Lung (tissue), 12 donors: ENCODE results near the gene GDI1. TPM values are rescaled to one million over a fixed set of nuclear protein-coding genes. Genes with fewer than 3 reads are reported as not detected.

Experiments
- ATAC-seq: fragments of 200-7000 bp; cut with Tn5 transposase; one replicate; pipeline ENCODE4 v1.9.1; 2020; ENCODE audit warnings: moderate number of reproducible peaks; ENCODE audit not compliant: insufficient read depth, low FRiP score
- DNase-seq, 3 donors: peaks; one replicate each; pipeline ENCODE4 v3.0.0-alpha.2; 2013 to 2017
- H3K27ac ChIP-seq, 2 donors: one replicate each; pipeline ENCODE4 v1.5.1; 2013; ENCODE audit warnings: mild to moderate bottlenecking in 2 of 2, moderate library complexity in 2 of 2, control low read depth in 1 of 2, inconsistent platforms in 1 of 2, low read depth in 1 of 2, low read length in 1 of 2
- H3K27me3 ChIP-seq, 3 donors: one replicate each; pipeline ENCODE4 v1.5.1; 2013; ENCODE audit warnings: low read length in 2 of 3; ENCODE audit not compliant: control insufficient read depth in 3 of 3, insufficient read depth in 3 of 3
- H3K36me3 ChIP-seq, 4 donors: one replicate each; pipeline ENCODE4 v1.5.1; 2013; ENCODE audit warnings: low read length in 4 of 4, mild to moderate bottlenecking in 1 of 4, moderate library complexity in 1 of 4; ENCODE audit not compliant: control insufficient read depth in 4 of 4, insufficient read depth in 4 of 4
- H3K4me1 ChIP-seq, 5 donors: one replicate each; pipeline ENCODE4 v1.5.1; 2013; ENCODE audit warnings: low read length in 5 of 5, mild to moderate bottlenecking in 2 of 5, moderate library complexity in 1 of 5; ENCODE audit not compliant: control insufficient read depth in 5 of 5, insufficient read depth in 5 of 5
- H3K4me3 ChIP-seq: one replicate; pipeline ENCODE4 v1.5.1; 2013; ENCODE audit warnings: mild to moderate bottlenecking, control low read depth, moderate library complexity
- H3K9ac ChIP-seq, 2 donors: one replicate each; pipeline ENCODE4 v1.5.1; 2013; ENCODE audit warnings: low read length in 2 of 2, control low read depth in 1 of 2; ENCODE audit not compliant: insufficient read depth in 1 of 2
- H3K9me3 ChIP-seq, 4 donors: one replicate each; pipeline ENCODE4 v1.5.1; 2013; ENCODE audit warnings: low read length in 3 of 4, mild to moderate bottlenecking in 1 of 4, moderate library complexity in 1 of 4; ENCODE audit not compliant: control insufficient read depth in 4 of 4, insufficient read depth in 3 of 4
- CTCF ChIP-seq: IDR thresholded peaks from 2 replicates; pipeline ENCODE4 v1.5.1; 2012; ENCODE audit warnings: mild to moderate bottlenecking; ENCODE audit errors: control extremely low read depth, extremely low read depth
- WGBS, 2 donors: extraction: QIAGEN DNeasy Blood & Tissue Kit; methylation state at CpG; one replicate each; pipeline ENCODE4 v1.1.7; 2013; 5-methylcytosine and 5-hydroxymethylcytosine counted together
- polyA plus RNA-seq, 2 donors: library from polyadenylated mRNA; stranded (reverse); fragments of 200-250 nt; gene quantifications; one replicate each; pipeline ENCODE4 v1.2.1, GENCODE V29; 2013
- total RNA-seq, 2 donors: library from RNA; depleted of rRNA in 1 of 2; stranded (reverse); fragments of >200 nt in 1 of 2; gene quantifications; one replicate each; pipeline ENCODE4 v1.2.1, GENCODE V29; 2014 to 2021
- donor health status: control.
- donor health status: control.
- donor health status: Bipolar disorder and iron deficiency.
- donor health status: healthy.
- donor health status: DM: yes; HTN: yes; CAD: no.

Gene GDI1
- total and polyA plus RNA-seq, 4 donors: 64.0 to 130 (median 116) TPM

GRCh38 chrX:154470914-154471568 lies 34.1 kb downstream of the GDI1 start:
- 90 to 96% methylated on average over 15 to 23 of the region's 23 CpGs for WGBS, 2 donors
- ATAC-seq: no peak
- no peak overlapping the region for H3K9ac ChIP-seq
- peaks cover 0 to 7% (median 0%) of the 10 kb centered on the region in 4 donors for H3K9me3 ChIP-seq
- H3K27me3 ChIP-seq: no peaks in the 10 kb centered on the region
- H3K36me3 ChIP-seq: peaks cover 2 to 37% (median 6%) of the 10 kb centered on the region in 4 donors
- no peaks in the 10 kb centered on the region for H3K4me1 ChIP-seq
- no peak overlapping the region for H3K27ac ChIP-seq
- TF ChIP-seq CTCF: no peak
- no peak overlapping the region for H3K4me3 ChIP-seq
- no peak for DNase-seq

GRCh38 chrX:154471839-154472684 lies 35.1 kb downstream of the GDI1 start:
- WGBS, 2 donors: 86 to 92% methylated on average over 22 to 23 of the region's 23 CpGs
- no peak for DNase-seq
- no peaks in the 10 kb centered on the region for H3K4me1 ChIP-seq
- H3K4me3 ChIP-seq: no peak overlapping the region
- no peak overlapping the region for H3K9ac ChIP-seq
- H3K36me3 ChIP-seq: peaks cover 2 to 31% (median 6%) of the 10 kb centered on the region in 4 donors
- TF ChIP-seq CTCF: no peak
- no peak overlapping the region for H3K27ac ChIP-seq
- no peaks in the 10 kb centered on the region for H3K27me3 ChIP-seq
- no peak for ATAC-seq
- peaks cover 0 to 7% (median 0%) of the 10 kb centered on the region in 4 donors for H3K9me3 ChIP-seq

GRCh38 chrX:154472685-154473632 lies 36.0 kb downstream of the GDI1 start:
- Histone ChIP-seq H3K27ac (no peak overlapping the region), H3K4me3 (no peak overlapping the region), H3K9ac (no peak overlapping the region), H3K4me1 (no peaks in the 10 kb centered on the region), H3K36me3 (peaks cover 2 to 26% (median 6%) of the 10 kb centered on the region in 4 donors), H3K27me3 (no peaks in the 10 kb centered on the region), H3K9me3 (peaks cover 0 to 5% (median 0%) of the 10 kb centered on the region in 4 donors)
- ATAC-seq: no peak
- no peak for DNase-seq
- 78 to 86% methylated on average over 21 to 28 of the region's 28 CpGs for WGBS, 2 donors
- TF ChIP-seq CTCF: no peak
